Liver (tissue), 9 donors: ENCODE data around the gene BCKDK. TPM values are rescaled to one million over a fixed set of nuclear protein-coding genes. Genes with fewer than 3 reads are reported as not detected.

Source experiments
- DNase-seq: peaks from one replicate; pipeline ENCODE4 v3.0.0-alpha.2; 2017; ENCODE audit warnings: low spot score
- H3K27ac ChIP-seq, 2 donors: one replicate each; pipeline ENCODE4 v1.7.0; 2013; ENCODE audit warnings: inconsistent platforms in 2 of 2, low read length in 2 of 2, control low read depth in 1 of 2, low read depth in 1 of 2, mild to moderate bottlenecking in 1 of 2
- H3K27me3 ChIP-seq, 4 donors: one replicate each; pipeline versions ENCODE4 v1.6.1 to v1.7.0; 2013; ENCODE audit warnings: low read length in 3 of 4, inconsistent platforms in 1 of 4, mild to moderate bottlenecking in 1 of 4, moderate library complexity in 1 of 4; ENCODE audit not compliant: control insufficient read depth in 4 of 4, insufficient read depth in 4 of 4
- H3K36me3 ChIP-seq, 4 donors: one replicate each; pipeline versions ENCODE4 v1.6.1 to v1.7.0; 2013; ENCODE audit warnings: low read length in 3 of 4, mild to moderate bottlenecking in 3 of 4, low read depth in 1 of 4, moderate library complexity in 1 of 4; ENCODE audit not compliant: control insufficient read depth in 4 of 4, insufficient read depth in 3 of 4
- H3K4me1 ChIP-seq, 4 donors: one replicate each; pipeline versions ENCODE4 v1.6.1 to v1.7.0; 2013; ENCODE audit warnings: low read length in 3 of 4, mild to moderate bottlenecking in 3 of 4, moderate library complexity in 1 of 4; ENCODE audit not compliant: control insufficient read depth in 4 of 4, insufficient read depth in 4 of 4
- H3K4me3 ChIP-seq, 3 donors: one replicate each; pipeline versions ENCODE4 v1.6.1 to v1.7.0; 2013; ENCODE audit warnings: low read length in 3 of 3, control low read depth in 1 of 3, low read depth in 1 of 3, mild to moderate bottlenecking in 1 of 3
- H3K9ac ChIP-seq, 2 donors: one replicate each; pipeline ENCODE4 v1.7.0; 2013; ENCODE audit warnings: low read length in 2 of 2, mild to moderate bottlenecking in 2 of 2, moderate library complexity in 2 of 2, control low read depth in 1 of 2, low read depth in 1 of 2
- H3K9me3 ChIP-seq, 4 donors: one replicate each; pipeline versions ENCODE4 v1.6.1 to v1.7.0; 2013; ENCODE audit warnings: low read length in 3 of 4; ENCODE audit not compliant: control insufficient read depth in 4 of 4
- EGR1 ChIP-seq, 2 donors: IDR thresholded peaks; 2 replicates each; pipeline ENCODE4 v1.6.1; 2016 to 2018; ENCODE audit warnings: antibody characterized with exemption in 2 of 2, low read depth in 2 of 2
- FOXA1 ChIP-seq: IDR thresholded peaks from 2 replicates; pipeline ENCODE4 v1.6.1; 2016; ENCODE audit warnings: antibody characterized with exemption
- FOXA2 ChIP-seq: IDR thresholded peaks from 2 replicates; pipeline ENCODE4 v1.6.1; 2016; ENCODE audit warnings: antibody characterized with exemption
- GABPA ChIP-seq, 2 donors: IDR thresholded peaks in 1 of 2; conservative IDR thresholded peaks in 1 of 2; 2 replicates each; pipeline ENCODE4 v1.6.1; 2016; ENCODE audit warnings: antibody characterized with exemption in 2 of 2, mild to moderate bottlenecking in 1 of 2, moderate library complexity in 1 of 2
- HNF4A ChIP-seq, 2 donors: conservative IDR thresholded peaks; 2 replicates each; pipeline ENCODE4 v1.6.1; 2016; ENCODE audit warnings: antibody characterized with exemption in 2 of 2, mild to moderate bottlenecking in 2 of 2
- JUND ChIP-seq, 2 donors: IDR thresholded peaks; 2 replicates each; pipeline ENCODE4 v1.6.1; 2016; ENCODE audit warnings: antibody characterized with exemption in 2 of 2
- NR2F2 ChIP-seq: IDR thresholded peaks from 2 replicates; pipeline ENCODE4 v1.6.1; 2016; ENCODE audit warnings: antibody characterized with exemption
- RAD21 ChIP-seq, 2 donors: IDR thresholded peaks; 2 replicates each; pipeline ENCODE4 v1.6.1; 2016; ENCODE audit warnings: antibody characterized with exemption in 2 of 2, mild to moderate bottlenecking in 2 of 2
- RXRA ChIP-seq, 2 donors: IDR thresholded peaks; 2 replicates each; pipeline ENCODE4 v1.6.1; 2017 to 2018; ENCODE audit warnings: antibody characterized with exemption in 2 of 2, mild to moderate bottlenecking in 1 of 2
- TAF1 ChIP-seq: conservative IDR thresholded peaks from 2 replicates; pipeline ENCODE4 v1.6.1; 2016; ENCODE audit warnings: antibody characterized with exemption, mild to moderate bottlenecking
- YY1 ChIP-seq: IDR thresholded peaks from 2 replicates; pipeline ENCODE4 v1.6.1; 2016; ENCODE audit warnings: antibody characterized with exemption, mild to moderate bottlenecking
- WGBS: extraction: QIAGEN DNeasy Blood & Tissue Kit; methylation state at CpG from one replicate; pipeline ENCODE4 v1.1.7; 2013; 5-methylcytosine and 5-hydroxymethylcytosine counted together
- polyA plus RNA-seq, 2 donors: library from polyadenylated mRNA; stranded (reverse) in 1 of 2; unstranded in 1 of 2; fragments of 200-250 nt in 1 of 2; fragments of >200 nt in 1 of 2; fragmentation: Nextera tagmentation in 1 of 2; extraction: Ambion mirVana in 1 of 2; gene quantifications; one replicate each; pipeline versions ENCODE4 v1.2.1 to v1.2.3, GENCODE V29; 2013 to 2015
- total RNA-seq, 2 donors: library from RNA; depleted of rRNA; stranded (reverse); fragments of >200 nt; gene quantifications; one replicate each; pipeline ENCODE4 v1.2.3, GENCODE V29; 2014
- TF ChIP-seq, protein P1 (sequence below): IDR thresholded peaks from 2 replicates; pipeline ENCODE4 v1.6.1; 2016; ENCODE audit warnings: antibody characterized with exemption
- TF ChIP-seq, protein P2 (sequence below): IDR thresholded peaks from 2 replicates; pipeline ENCODE4 v1.6.1; 2016; ENCODE audit warnings: antibody characterized with exemption
- TF ChIP-seq, protein P3 (sequence below): IDR thresholded peaks from 2 replicates; pipeline ENCODE4 v1.6.1; 2016; ENCODE audit warnings: antibody characterized with exemption, mild to moderate bottlenecking
- TF ChIP-seq, protein P4 (sequence below): IDR thresholded peaks from 2 replicates; pipeline ENCODE4 v1.6.1; 2016; ENCODE audit warnings: antibody characterized with exemption
- TF ChIP-seq, protein P5 (sequence below): fragments of 150-350 bp; IDR thresholded peaks from 2 replicates; pipeline ENCODE4 v1.5.1; 2017; ENCODE audit warnings: improper control_type of control experiment, low read depth, low read length; ENCODE audit not compliant: missing input control
- donor health status: healthy.
- donor health status: healthy.
- donor health status: healthy.
- donor health status: healthy.
- donor health status: healthy.

Gene BCKDK
- total and polyA plus RNA-seq, 4 donors: 10.0 to 41.6 (median 34.9) TPM

DNA sequence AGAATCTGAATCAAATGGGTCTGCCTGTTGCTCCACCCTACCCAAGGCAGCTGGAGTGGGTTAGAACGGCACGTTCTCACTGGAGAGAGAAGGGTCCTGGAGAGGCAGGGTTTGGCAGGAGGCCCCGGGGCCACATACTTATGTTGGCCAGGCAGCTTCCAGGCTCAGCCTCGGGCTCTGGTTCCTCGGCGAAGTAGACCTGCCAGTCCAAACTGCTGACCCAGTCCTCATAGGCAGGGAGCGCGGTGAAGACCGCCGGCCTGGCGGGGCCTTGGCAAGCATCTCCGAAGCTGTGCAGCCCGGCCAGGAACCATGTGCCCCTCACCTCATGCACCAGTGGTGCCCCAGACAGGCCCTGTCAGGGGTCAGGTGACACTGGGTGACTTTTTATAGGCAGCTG, 24.2 kb upstream of the BCKDK start (continued):
- TF ChIP-seq, protein P1, sequence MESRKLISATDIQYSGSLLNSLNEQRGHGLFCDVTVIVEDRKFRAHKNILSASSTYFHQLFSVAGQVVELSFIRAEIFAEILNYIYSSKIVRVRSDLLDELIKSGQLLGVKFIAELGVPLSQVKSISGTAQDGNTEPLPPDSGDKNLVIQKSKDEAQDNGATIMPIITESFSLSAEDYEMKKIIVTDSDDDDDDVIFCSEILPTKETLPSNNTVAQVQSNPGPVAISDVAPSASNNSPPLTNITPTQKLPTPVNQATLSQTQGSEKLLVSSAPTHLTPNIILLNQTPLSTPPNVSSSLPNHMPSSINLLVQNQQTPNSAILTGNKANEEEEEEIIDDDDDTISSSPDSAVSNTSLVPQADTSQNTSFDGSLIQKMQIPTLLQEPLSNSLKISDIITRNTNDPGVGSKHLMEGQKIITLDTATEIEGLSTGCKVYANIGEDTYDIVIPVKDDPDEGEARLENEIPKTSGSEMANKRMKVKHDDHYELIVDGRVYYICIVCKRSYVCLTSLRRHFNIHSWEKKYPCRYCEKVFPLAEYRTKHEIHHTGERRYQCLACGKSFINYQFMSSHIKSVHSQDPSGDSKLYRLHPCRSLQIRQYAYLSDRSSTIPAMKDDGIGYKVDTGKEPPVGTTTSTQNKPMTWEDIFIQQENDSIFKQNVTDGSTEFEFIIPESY: no peak
- TF ChIP-seq NR2F2: no peak
- TF ChIP-seq EGR1 (IDR thresholded peaks at IDR 0.05; ENCODE audit: low read depth in 2 of 2): no peak

DNA sequence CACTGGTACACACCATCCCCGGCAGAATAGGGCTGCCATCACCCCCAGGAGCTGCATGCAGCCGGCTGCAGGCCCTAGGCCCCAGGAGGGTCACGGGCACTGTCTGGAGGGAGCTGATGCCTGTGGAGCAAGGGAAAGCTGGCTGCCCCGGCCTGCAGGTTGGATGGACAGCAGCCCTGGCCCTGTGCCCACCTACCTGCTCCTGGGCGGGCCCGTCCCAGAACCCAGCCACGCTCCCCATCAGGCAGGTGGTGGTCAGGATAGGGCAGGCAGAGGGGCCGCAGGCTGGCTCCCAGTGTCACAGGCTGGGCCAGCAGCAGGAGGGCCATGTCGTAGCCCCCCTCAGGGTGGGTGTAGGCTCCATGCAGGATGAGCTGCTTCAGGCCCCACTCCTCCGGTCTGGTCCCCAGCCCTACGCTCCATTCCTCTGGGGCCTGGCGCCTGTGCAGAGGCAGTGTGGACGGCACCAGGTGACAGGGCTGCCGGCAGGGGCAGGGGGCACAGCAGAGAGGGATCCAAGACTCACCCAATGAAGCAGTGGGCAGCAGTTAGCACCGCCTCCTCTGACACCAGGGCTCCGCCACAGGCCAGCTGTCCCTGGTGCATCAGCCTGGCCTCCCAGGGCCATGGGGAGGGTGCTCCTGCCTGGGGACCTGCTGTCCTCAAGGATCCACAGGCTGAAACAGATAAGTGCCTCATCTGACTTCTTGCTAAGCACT, 23.4 kb upstream of the BCKDK start:
- Histone ChIP-seq H3K9ac (no peak overlapping the region), H3K27me3 (no peaks in the 10 kb centered on the region), H3K4me3 (no peak overlapping the region), H3K36me3 (peaks cover 5 to 49% (median 28%) of the 10 kb centered on the region in 4 donors), H3K4me1 (no peaks in the 10 kb centered on the region), H3K9me3 (no peaks in the 10 kb centered on the region), H3K27ac (no peak overlapping the region)
- no peak for TF ChIP-seq GABPA (IDR thresholded peaks at IDR 0.05 in 1 of 2, conservative IDR thresholded peaks at IDR 0.05 in 1 of 2)
- TF ChIP-seq HNF4A (conservative IDR thresholded peaks at IDR 0.05): no peak
- TF ChIP-seq, protein P2, sequence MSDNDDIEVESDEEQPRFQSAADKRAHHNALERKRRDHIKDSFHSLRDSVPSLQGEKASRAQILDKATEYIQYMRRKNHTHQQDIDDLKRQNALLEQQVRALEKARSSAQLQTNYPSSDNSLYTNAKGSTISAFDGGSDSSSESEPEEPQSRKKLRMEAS: no peak
- no peak for TF ChIP-seq FOXA1
- no peak for TF ChIP-seq EGR1 (IDR thresholded peaks at IDR 0.05; ENCODE audit: low read depth in 2 of 2)
- no peak for TF ChIP-seq RXRA (IDR thresholded peaks at IDR 0.05)
- TF ChIP-seq, protein P3, sequence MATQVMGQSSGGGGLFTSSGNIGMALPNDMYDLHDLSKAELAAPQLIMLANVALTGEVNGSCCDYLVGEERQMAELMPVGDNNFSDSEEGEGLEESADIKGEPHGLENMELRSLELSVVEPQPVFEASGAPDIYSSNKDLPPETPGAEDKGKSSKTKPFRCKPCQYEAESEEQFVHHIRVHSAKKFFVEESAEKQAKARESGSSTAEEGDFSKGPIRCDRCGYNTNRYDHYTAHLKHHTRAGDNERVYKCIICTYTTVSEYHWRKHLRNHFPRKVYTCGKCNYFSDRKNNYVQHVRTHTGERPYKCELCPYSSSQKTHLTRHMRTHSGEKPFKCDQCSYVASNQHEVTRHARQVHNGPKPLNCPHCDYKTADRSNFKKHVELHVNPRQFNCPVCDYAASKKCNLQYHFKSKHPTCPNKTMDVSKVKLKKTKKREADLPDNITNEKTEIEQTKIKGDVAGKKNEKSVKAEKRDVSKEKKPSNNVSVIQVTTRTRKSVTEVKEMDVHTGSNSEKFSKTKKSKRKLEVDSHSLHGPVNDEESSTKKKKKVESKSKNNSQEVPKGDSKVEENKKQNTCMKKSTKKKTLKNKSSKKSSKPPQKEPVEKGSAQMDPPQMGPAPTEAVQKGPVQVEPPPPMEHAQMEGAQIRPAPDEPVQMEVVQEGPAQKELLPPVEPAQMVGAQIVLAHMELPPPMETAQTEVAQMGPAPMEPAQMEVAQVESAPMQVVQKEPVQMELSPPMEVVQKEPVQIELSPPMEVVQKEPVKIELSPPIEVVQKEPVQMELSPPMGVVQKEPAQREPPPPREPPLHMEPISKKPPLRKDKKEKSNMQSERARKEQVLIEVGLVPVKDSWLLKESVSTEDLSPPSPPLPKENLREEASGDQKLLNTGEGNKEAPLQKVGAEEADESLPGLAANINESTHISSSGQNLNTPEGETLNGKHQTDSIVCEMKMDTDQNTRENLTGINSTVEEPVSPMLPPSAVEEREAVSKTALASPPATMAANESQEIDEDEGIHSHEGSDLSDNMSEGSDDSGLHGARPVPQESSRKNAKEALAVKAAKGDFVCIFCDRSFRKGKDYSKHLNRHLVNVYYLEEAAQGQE: no peak
- TF ChIP-seq, protein P4, sequence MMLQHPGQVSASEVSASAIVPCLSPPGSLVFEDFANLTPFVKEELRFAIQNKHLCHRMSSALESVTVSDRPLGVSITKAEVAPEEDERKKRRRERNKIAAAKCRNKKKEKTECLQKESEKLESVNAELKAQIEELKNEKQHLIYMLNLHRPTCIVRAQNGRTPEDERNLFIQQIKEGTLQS: no peak
- TF ChIP-seq YY1: no peak
- TF ChIP-seq, protein P1: no peak
- TF ChIP-seq NR2F2: no peak
- no peak for TF ChIP-seq RAD21 (IDR thresholded peaks at IDR 0.05)
- no peak for TF ChIP-seq TAF1
- no peak for TF ChIP-seq JUND (IDR thresholded peaks at IDR 0.05)
- TF ChIP-seq, protein P5, sequence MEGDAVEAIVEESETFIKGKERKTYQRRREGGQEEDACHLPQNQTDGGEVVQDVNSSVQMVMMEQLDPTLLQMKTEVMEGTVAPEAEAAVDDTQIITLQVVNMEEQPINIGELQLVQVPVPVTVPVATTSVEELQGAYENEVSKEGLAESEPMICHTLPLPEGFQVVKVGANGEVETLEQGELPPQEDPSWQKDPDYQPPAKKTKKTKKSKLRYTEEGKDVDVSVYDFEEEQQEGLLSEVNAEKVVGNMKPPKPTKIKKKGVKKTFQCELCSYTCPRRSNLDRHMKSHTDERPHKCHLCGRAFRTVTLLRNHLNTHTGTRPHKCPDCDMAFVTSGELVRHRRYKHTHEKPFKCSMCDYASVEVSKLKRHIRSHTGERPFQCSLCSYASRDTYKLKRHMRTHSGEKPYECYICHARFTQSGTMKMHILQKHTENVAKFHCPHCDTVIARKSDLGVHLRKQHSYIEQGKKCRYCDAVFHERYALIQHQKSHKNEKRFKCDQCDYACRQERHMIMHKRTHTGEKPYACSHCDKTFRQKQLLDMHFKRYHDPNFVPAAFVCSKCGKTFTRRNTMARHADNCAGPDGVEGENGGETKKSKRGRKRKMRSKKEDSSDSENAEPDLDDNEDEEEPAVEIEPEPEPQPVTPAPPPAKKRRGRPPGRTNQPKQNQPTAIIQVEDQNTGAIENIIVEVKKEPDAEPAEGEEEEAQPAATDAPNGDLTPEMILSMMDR: no peak
- no peak for TF ChIP-seq FOXA2
- no peak for DNase-seq
- 92% methylated on average over 16 of the region's 16 CpGs for WGBS
